HG03139 (cell line): ENCODE results near the gene ERMP1.
A peak's percentile ranks its signal among the peaks of the same experiment; 100 is the strongest.
"Not testable (repeated sequence)": the region's sequence is repeated elsewhere in the genome, so short reads cannot be mapped to it uniquely, and the experiment has no call there.

Experiments
- ATAC-seq: cut with Tn5 transposase; IDR thresholded peaks from one replicate; pipeline ENCODE4 v1.9.1; 2021; ENCODE audit not compliant: unreplicated experiment

Gene ERMP1

GRCh38 chr9:5832538-5833529 is at the start of gene ERMP1:
TSS of gene ERMP1 (minus strand) at chr9:5833117. CDS start at chr9:5833027, 90 bp downstream.
- peak; percentile 66 for ATAC-seq

GRCh38 chr9:5882244-5883012 is 49.5 kb upstream of the ERMP1 start:
- ATAC-seq = not testable (repeated sequence)

- no peak for ATAC-seq
These were observed 46.7 kb upstream of the ERMP1 start for GRCh38 chr9:5879419-5880181.

- no peak for ATAC-seq
These were observed 43.8 kb upstream of the ERMP1 start for GRCh38 chr9:5876711-5877110.

- no peak for ATAC-seq
These were observed 43.1 kb upstream of the ERMP1 start for GRCh38 chr9:5876026-5876425.

GRCh38 chr9:5874048-5874447 is 41.1 kb upstream of the ERMP1 start:
- no peak for ATAC-seq

GRCh38 chr9:5873439-5873838 is 40.5 kb upstream of the ERMP1 start:
- ATAC-seq = no peak

GRCh38 chr9:5872511-5872910 is 39.6 kb upstream of the ERMP1 start:
- ATAC-seq = no peak

GRCh38 chr9:5871785-5872184 is 38.9 kb upstream of the ERMP1 start:
- ATAC-seq = no peak

- ATAC-seq = no peak
These were observed 37.8 kb upstream of the ERMP1 start for GRCh38 chr9:5870691-5871090.

- ATAC-seq = no peak
These were observed 37.1 kb upstream of the ERMP1 start for GRCh38 chr9:5870020-5870339.

- no peak for ATAC-seq
These were observed 36.5 kb upstream of the ERMP1 start for GRCh38 chr9:5869315-5870019.

- no peak for ATAC-seq
These were observed 35.3 kb upstream of the ERMP1 start for GRCh38 chr9:5868235-5868634.

- ATAC-seq = no peak
These were observed 33.8 kb upstream of the ERMP1 start for GRCh38 chr9:5866685-5867084.

GRCh38 chr9:5866272-5866671 is 33.4 kb upstream of the ERMP1 start:
- ATAC-seq = no peak

- no peak for ATAC-seq
These were observed 31.5 kb upstream of the ERMP1 start for GRCh38 chr9:5864446-5864845.

GRCh38 chr9:5863092-5863746 is 30.3 kb upstream of the ERMP1 start:
- no peak for ATAC-seq

GRCh38 chr9:5858833-5859232 is 25.9 kb upstream of the ERMP1 start:
- no peak for ATAC-seq

GRCh38 chr9:5857928-5858327 is 25.0 kb upstream of the ERMP1 start:
- ATAC-seq = no peak
